ENCODE data around the gene TRAF2.

DNA sequence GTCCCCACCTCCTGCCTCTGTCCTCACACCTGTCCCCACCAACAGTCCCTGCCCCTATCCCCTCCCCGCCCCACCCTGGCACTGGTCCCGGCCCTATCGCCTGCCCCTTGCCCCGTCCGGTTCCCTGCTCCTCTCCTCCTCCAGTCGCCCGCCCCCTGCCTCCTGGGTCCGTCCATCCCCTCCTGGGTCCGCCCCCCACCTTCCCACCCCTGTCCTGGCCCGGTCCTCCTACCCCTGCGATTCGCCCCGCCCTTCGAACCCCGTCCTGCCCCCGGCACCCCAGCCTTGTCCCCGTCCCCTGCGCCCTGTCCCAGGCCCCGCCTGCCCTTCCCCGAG, 20.6 kb upstream of the TRAF2 start:
- TF ChIP-seq SREBF2 (IDR thresholded peaks at IDR 0.05) (no peak), CHD2 (IDR thresholded peaks at IDR 0.05; ENCODE audit: low read length, partially characterized antibody) (no peak), REST (IDR thresholded peaks at IDR 0.05) (no peak), EP300 (IDR thresholded peaks at IDR 0.05) (no peak), KDM5A (IDR thresholded peaks at IDR 0.05) (no peak), MYC (IDR thresholded peaks at IDR 0.05; ENCODE audit: borderline replicate concordance, low read length) (no peak), CHD4 (IDR thresholded peaks at IDR 0.05; ENCODE audit: borderline replicate concordance) (no peak), POLR2A (IDR thresholded peaks at IDR 0.05; ENCODE audit: low read length) (no peak), RARB (CRISPR knock-in tag; IDR thresholded peaks at IDR 0.05) (no peak)
- TF ChIP-seq, protein P1, sequence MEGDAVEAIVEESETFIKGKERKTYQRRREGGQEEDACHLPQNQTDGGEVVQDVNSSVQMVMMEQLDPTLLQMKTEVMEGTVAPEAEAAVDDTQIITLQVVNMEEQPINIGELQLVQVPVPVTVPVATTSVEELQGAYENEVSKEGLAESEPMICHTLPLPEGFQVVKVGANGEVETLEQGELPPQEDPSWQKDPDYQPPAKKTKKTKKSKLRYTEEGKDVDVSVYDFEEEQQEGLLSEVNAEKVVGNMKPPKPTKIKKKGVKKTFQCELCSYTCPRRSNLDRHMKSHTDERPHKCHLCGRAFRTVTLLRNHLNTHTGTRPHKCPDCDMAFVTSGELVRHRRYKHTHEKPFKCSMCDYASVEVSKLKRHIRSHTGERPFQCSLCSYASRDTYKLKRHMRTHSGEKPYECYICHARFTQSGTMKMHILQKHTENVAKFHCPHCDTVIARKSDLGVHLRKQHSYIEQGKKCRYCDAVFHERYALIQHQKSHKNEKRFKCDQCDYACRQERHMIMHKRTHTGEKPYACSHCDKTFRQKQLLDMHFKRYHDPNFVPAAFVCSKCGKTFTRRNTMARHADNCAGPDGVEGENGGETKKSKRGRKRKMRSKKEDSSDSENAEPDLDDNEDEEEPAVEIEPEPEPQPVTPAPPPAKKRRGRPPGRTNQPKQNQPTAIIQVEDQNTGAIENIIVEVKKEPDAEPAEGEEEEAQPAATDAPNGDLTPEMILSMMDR (IDR thresholded peaks at IDR 0.05) = no peak
